OCI-LY7 (cell line): ENCODE data around the gene ZNF503.

ENCODE experiments used
- EZH2phosphoT487 ChIP-seq: fragments of 200-600 bp; sonication (generic); IDR thresholded peaks from 2 replicates; pipeline ENCODE4 v1.6.1; 2018; ENCODE audit warnings: low read depth, borderline replicate concordance, mild to moderate bottlenecking, mixed run types, antibody characterized with exemption, low read length, moderate library complexity, mixed read lengths
- TF ChIP-seq, protein P1 (sequence below): fragments of 200-600 bp; sonication (generic); conservative IDR thresholded peaks from 2 replicates; pipeline ENCODE4 v1.5.1; 2014; ENCODE audit warnings: mild to moderate bottlenecking, antibody characterized with exemption, low read length, moderate library complexity, mixed read lengths

DNA sequence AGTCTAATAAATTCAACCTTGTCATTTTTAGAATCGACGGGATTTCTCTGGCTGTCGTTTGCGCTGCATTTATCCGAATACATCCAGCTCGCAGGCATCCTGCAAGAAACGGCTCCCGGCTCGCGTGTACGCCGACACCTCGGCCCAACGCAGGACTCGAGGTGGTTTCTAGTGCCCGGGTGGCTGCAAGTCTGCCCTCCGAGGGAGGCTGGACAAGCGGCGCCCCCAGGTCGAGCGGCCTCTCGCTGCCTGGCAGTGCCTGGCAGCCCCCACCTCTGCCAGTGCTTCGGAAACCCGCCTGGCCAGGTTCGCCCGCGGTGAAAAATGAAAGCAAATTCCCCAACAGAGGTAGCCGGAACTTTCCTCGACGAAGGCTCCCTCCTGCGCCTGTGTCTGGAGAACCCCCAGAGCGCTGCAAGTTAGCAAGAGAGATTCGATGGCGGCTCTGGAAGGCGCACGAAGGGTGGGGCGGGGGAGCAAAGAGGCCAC, 5.7 kb upstream of the ZNF503 start:
- TF ChIP-seq, protein P1, sequence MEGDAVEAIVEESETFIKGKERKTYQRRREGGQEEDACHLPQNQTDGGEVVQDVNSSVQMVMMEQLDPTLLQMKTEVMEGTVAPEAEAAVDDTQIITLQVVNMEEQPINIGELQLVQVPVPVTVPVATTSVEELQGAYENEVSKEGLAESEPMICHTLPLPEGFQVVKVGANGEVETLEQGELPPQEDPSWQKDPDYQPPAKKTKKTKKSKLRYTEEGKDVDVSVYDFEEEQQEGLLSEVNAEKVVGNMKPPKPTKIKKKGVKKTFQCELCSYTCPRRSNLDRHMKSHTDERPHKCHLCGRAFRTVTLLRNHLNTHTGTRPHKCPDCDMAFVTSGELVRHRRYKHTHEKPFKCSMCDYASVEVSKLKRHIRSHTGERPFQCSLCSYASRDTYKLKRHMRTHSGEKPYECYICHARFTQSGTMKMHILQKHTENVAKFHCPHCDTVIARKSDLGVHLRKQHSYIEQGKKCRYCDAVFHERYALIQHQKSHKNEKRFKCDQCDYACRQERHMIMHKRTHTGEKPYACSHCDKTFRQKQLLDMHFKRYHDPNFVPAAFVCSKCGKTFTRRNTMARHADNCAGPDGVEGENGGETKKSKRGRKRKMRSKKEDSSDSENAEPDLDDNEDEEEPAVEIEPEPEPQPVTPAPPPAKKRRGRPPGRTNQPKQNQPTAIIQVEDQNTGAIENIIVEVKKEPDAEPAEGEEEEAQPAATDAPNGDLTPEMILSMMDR = no peak
- TF ChIP-seq EZH2phosphoT487 = no peak
